NT2/D1 (cell line): Measurements from ENCODE around the gene PIP4K2C.

ENCODE experiments used
- SUZ12 ChIP-seq: IDR thresholded peaks from 2 replicates; pipeline ENCODE4 v1.6.1; 2011; ENCODE audit not compliant: insufficient read length, insufficient read depth; ENCODE audit errors: extremely low read depth
- YY1 ChIP-seq: IDR thresholded peaks from 2 replicates; pipeline ENCODE4 v1.6.1; 2011; ENCODE audit not compliant: insufficient read length, insufficient read depth
- ZNF274 ChIP-seq: IDR thresholded peaks from 2 replicates; pipeline ENCODE4 v1.6.1; 2011; ENCODE audit warnings: mild to moderate bottlenecking, low read depth, low read length

- no peak for TF ChIP-seq ZNF274
- TF ChIP-seq YY1 = no peak
- no peak for TF ChIP-seq SUZ12
Observed at GRCh38 chr12:57611827-57612710, 21.1 kb downstream of the PIP4K2C start.
